GM19455 (cell line): Measurements from ENCODE around the gene CBX7.

Source experiments
- ATAC-seq: cut with Tn5 transposase; IDR thresholded peaks from one replicate; pipeline ENCODE4 v1.9.1; 2021; ENCODE audit not compliant: unreplicated experiment

CBX7 gene

DNA sequence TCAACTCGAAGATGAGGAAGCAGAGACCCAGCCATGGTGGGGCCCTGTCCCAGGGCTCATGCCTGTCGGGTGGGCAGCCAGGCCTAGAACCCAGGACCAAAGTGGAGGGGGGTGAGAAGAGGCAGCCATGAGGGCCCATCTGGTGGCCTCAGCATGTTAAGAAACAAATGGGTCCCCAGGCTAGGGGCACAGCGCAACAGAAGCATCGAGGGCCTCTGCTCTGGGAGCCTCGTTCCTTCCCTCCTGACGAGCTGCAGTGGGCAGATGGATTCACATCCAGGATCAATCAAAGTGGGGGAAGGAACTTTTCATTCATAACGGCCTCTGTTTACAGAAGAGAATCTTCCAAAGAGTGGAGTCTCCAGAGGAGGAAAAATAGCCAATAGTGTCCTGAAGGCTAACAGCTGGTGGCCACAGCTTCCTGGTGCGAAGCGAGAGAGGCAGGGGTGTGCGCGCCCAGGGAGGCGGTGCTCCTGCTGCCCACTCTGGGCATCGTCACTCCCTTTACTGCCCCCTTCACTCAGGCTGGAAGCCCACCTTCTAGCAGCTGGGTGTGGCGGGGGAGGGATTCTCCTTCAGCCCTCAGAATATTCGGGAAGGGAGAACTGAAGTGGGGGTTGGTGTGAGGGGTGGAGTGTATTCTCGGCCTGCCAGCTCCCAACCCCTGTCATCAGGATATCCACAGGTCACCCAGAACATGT is 4.3 kb downstream of the CBX7 start:
- no peak for ATAC-seq

DNA sequence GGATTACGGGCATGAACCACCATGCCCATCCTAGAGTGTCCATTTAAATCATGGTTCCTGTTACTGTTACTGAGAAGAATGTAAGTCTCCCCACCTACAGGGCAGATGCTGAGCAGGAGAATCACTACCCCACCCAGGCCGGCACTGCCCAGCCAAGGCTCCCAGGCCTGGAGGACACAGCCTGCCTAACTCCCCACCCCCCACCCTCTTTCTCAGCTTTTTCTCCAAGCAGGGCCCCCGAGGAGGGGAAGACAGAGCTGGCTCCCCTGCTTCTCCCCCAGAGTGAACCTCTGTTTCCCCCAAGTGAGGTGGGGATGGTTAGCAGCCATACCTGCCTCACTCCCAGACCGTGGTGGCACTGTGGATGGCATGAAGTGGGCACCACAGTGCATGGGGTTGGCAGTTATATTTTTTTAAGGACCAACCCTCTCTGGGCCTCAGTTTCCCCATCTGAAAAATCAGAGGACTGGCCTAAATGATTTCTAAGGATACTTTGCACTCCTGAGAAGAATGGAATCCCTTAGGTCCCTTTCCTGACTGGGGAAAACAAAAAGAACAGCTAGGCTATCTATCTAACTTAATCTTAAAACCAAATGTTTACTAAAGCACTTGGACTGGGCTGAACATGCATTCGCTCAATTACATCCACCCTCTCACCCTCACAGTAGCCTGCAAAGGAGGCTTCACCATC is 5.0 kb downstream of the CBX7 start:
- ATAC-seq: no peak

DNA sequence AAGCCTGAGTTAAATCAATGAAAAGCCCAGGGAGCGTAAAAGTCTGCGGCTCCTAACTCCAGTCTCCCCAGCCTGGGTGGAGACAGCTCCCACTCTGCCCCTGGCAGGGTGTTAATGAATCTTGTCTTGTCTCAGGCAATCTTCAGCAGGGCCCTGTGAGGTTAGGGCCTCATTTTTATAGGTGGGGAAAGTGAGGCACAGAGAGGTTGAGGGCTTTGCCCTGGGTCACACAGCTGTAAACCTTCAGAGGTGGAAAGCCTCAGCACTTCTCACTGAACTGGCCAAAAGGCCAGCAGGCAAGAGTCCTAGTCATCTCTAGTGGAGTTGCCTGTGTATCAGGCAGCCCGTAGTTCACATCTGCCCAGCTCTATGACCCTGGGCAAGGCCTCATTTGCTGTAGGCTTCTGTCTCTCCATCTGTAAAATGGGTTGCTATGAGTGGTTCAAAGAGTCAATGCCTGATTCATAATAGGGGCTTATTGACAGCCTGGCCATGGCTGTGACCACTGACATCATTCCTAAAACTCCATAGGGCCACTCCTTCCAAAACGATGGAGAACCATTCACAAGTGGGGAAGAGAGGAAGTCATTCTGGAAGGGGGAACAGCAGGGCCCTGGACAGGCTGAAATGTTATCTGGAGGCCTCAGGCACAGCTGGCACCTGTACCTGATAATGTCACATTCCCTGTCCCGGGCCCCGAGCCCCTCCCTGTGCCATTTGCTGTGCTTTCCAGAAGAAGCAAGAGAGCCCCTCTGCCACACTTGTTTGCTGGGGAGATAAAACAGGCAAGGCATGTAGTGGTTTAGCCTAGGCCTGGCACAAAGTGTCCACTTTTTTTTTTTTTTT is 6.0 kb downstream of the CBX7 start:
- no peak for ATAC-seq

DNA sequence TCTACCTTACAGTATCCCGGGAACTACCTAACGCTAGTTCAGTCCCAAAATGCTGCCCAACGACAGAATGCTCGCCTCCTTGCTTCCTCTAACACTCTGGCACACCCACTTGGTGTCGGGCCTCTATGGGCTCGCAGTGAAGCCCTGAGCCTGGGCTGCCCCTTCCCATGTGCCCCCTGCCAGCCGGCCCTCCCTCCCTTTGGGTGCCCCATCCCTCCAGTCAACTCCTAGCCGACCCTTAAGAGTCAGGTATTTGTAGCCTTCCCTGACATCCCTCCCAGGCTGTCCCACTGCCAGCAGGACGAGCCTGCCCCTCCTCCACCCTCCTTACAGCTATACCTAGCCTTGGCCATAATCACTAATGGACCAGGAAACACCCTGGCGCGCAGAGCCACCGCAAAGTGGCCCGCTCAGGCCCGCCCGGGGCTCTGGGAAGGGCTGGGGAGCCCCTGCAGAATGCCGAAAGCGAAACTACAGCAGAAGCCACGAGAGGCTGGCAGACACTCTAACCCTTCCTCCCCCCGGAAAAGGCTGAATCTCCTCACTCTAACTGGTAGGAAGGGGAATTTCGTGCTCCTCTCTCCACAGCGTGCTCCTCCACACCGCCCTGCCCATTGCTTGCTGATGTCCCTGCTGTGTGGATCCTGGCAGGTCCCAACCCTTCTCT is 8.2 kb downstream of the CBX7 start:
- no peak for ATAC-seq

GRCh38 chr22:39142088-39142680 is 10.3 kb downstream of the CBX7 start:
- ATAC-seq: no peak

DNA sequence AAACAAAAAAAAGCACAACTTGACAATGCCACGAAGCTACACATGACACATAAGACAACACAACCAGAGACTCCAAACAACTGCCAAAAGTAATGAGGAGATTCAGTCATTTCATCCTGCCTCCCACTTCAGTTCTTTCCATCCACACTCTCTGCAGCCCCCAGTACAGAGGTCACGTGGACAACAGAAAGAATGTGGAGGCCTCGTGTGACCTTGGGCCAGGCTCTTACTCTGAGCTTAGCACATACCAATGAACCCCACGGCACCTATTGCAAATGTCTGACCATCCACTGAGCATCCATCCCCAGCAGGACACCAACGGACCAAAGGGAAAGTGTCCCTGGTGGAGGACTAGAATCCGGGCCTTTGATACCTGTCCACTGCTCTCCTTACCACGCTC is 12.5 kb downstream of the CBX7 start:
- no peak for ATAC-seq

- no peak for ATAC-seq
These were observed 14.0 kb downstream of the CBX7 start for GRCh38 chr22:39138357-39138997.

- ATAC-seq: no peak
These were observed 16.2 kb downstream of the CBX7 start for GRCh38 chr22:39136317-39136716.

GRCh38 chr22:39135092-39135896 is 17.2 kb downstream of the CBX7 start:
- ATAC-seq: no peak

GRCh38 chr22:39134366-39135091 is 18.0 kb downstream of the CBX7 start:
- no peak for ATAC-seq

- ATAC-seq: no peak
These were observed 18.6 kb downstream of the CBX7 start for GRCh38 chr22:39133871-39134270.

DNA sequence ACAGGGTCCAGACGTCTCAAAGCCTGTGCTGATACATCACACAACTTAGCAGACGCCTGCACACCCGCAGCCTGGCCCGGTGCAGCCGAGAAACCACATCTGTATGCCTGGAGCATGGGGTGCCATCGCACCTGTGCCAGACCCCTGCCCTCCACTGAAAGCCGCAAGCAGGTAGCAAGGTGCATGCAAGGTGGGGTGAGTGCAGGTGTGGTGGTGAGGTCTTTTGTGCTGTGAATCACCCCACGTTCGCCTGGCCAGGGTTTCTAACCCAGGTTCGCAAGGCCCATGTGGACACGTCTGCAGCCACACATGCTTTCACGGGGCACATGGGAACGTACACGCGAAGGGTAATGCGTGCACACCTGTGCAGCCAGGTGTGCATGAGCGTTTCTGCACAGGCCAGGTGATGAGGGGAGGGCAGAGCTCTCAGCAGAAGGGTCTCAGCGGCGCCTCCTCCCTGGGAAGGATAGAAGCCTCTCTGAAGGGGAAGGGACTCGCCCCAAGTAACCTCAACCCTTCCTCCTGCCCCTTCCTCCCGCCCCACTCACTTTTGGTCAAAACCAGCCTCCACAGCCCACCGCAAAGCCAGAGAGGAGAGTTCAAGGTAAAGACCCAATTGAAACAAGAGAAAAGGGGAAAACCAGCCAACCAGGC is 19.5 kb downstream of the CBX7 start:
- no peak for ATAC-seq

- ATAC-seq: no peak
These were observed 20.2 kb downstream of the CBX7 start for GRCh38 chr22:39132281-39132680.

DNA sequence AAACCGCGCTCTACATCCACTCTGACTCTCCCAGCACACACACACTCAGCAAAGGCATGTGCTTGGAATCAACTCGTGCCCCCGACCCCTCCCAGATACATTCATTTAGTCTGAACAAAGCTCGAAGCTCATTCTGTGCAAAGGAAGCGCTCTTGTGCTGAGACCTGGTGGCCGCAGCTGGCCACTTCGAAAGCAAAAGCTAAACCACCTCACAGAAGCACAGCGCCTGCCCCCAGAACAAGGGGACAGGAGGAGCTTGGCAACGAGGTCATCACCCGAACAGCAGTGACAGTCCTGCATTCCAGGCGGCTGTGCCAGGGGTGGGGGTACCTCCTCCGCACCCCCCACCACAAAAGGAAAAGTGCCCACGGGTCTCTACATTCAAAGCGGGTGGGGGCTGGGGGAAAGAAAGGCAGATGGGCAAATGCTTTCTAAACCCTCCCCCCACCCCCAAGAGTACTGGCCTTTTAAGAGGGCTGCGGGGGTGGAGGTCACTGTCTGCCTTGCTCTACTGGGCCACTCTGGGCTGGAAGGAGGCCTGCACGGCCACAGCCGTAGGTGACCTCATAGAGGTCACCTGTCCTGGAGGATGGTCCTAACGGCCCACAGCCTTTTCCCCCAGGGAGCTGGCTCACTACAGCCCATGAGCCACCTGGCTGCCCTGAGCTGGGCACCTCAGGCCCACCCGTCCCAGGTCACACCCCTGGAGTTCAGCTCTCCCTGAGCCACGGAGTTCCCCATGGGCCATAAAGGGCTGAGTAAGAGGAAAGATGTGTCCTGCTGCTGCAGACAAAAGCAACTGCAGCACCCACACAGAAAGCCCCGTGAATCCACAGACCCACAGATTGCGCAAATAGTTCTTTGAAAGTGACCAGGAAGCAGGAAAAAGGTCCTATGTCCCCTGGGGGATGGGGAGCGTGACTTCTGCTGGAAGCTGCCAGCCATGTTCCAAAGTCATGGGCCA is 21.3 kb downstream of the CBX7 start:
- ATAC-seq: no peak

GRCh38 chr22:39130152-39130704 is 22.3 kb downstream of the CBX7 start:
- no peak for ATAC-seq

GRCh38 chr22:39129746-39130145 is 22.7 kb downstream of the CBX7 start:
- no peak for ATAC-seq

GRCh38 chr22:39129081-39129480 is 23.4 kb downstream of the CBX7 start:
- no peak for ATAC-seq
